HG02588 (cell line): ENCODE results near the gene ZNF793.

Source experiments
- ATAC-seq: cut with Tn5 transposase; IDR thresholded peaks from one replicate; pipeline ENCODE4 v1.9.1; 2021; ENCODE audit warnings: mild to moderate bottlenecking, moderate library complexity; ENCODE audit not compliant: unreplicated experiment

ZNF793 gene

GRCh38 chr19:37564624-37565369 is 58.1 kb downstream of the ZNF793 start:
- no peak for ATAC-seq

GRCh38 chr19:37565370-37565669 is 58.6 kb downstream of the ZNF793 start:
- ATAC-seq = no peak

- ATAC-seq = no peak
Observed at GRCh38 chr19:37572203-37572602, 65.5 kb downstream of the ZNF793 start.

- ATAC-seq = no peak
Observed at GRCh38 chr19:37583340-37583739, 76.6 kb downstream of the ZNF793 start.
